HL-60 (cell line): ENCODE measurements around the gene ATP1A4.

Source experiments
- DNase-seq, 2 experiments: peaks; one replicate each; pipeline ENCODE4 v3.0.0-alpha.2; 2010 to 2020; ENCODE audit warnings: low read depth in 1 of 2, low spot score in 1 of 2
- H3K27ac ChIP-seq: fragments of 250-450 bp; sonication (Bioruptor Pico); replicated peaks from 2 replicates; pipeline ENCODE4 v1.5.1; 2020; ENCODE audit warnings: mild to moderate bottlenecking, moderate library complexity
- H3K27me3 ChIP-seq: fragments of 250-450 bp; sonication (Bioruptor Pico); 2 replicates; pipeline ENCODE4 v1.5.1; 2021; ENCODE audit warnings: mild to moderate bottlenecking, moderate library complexity; ENCODE audit not compliant: insufficient read depth, poor library complexity, severe bottlenecking
- H3K4me3 ChIP-seq: replicated peaks from 2 replicates; pipeline ENCODE4 v1.5.1; 2011; ENCODE audit warnings: mild to moderate bottlenecking, control low read depth, low read length; ENCODE audit not compliant: insufficient read depth
- CTCF ChIP-seq: IDR thresholded peaks from one replicate; pipeline ENCODE4 v1.5.1; 2011; ENCODE audit warnings: low read length, control low read depth, inconsistent platforms; ENCODE audit not compliant: insufficient read depth
- GABPA ChIP-seq: IDR thresholded peaks from 2 replicates; pipeline ENCODE4 v1.6.1; 2012; ENCODE audit warnings: low read depth
- POLR2AphosphoS5 ChIP-seq: IDR thresholded peaks from 2 replicates; pipeline ENCODE4 v1.6.1; 2012; ENCODE audit warnings: low read depth
- REST ChIP-seq: IDR thresholded peaks from 2 replicates; pipeline ENCODE4 v1.6.1; 2012; ENCODE audit warnings: low read depth; ENCODE audit not compliant: insufficient replicate concordance
- SPI1 ChIP-seq: IDR thresholded peaks from 2 replicates; pipeline ENCODE4 v1.6.1; 2012; ENCODE audit warnings: low read depth, mild to moderate bottlenecking, borderline replicate concordance

The ATP1A4 gene

GRCh38 chr1:160149233-160149632 is 2.2 kb upstream of the ATP1A4 start:
- Histone ChIP-seq H3K4me3 (no peak overlapping the region), H3K27ac (no peak overlapping the region), H3K27me3 (no peaks in the 10 kb centered on the region)
- no peak for DNase-seq
- TF ChIP-seq POLR2AphosphoS5 (no peak), CTCF (no peak), GABPA (no peak), SPI1 (no peak), REST (no peak)

- Histone ChIP-seq H3K27ac (no peak overlapping the region), H3K27me3 (no peaks in the 10 kb centered on the region), H3K4me3 (no peak overlapping the region)
- DNase-seq, result no peak
- no peak for TF ChIP-seq GABPA
- no peak for TF ChIP-seq SPI1
- no peak for TF ChIP-seq CTCF
- TF ChIP-seq POLR2AphosphoS5, result no peak
- no peak for TF ChIP-seq REST
Measured at GRCh38 chr1:160149716-160150115, 1.7 kb upstream of the ATP1A4 start.

GRCh38 chr1:160154790-160155189 is 3.4 kb downstream of the ATP1A4 start:
- DNase-seq, result peak in 1 of 2 experiments; percentile 38
- H3K27me3 ChIP-seq, result no peaks in the 10 kb centered on the region
- H3K4me3 ChIP-seq, result no peak overlapping the region
- H3K27ac ChIP-seq, result no peak overlapping the region
- TF ChIP-seq REST (no peak), SPI1 (peak; percentile 93)

- no peak for TF ChIP-seq SPI1
- no peak for TF ChIP-seq REST
- TF ChIP-seq POLR2AphosphoS5, result no peak
- TF ChIP-seq CTCF, result no peak
- TF ChIP-seq GABPA, result no peak
- Histone ChIP-seq H3K27me3 (no peaks in the 10 kb centered on the region), H3K4me3 (no peak overlapping the region), H3K27ac (no peak overlapping the region)
- DNase-seq, result no peak
Measured at GRCh38 chr1:160156361-160156760, 5.0 kb downstream of the ATP1A4 start.
